Thyroid gland (tissue), 4 donors: ENCODE results near the gene PBX2. TPM values are rescaled to one million over a fixed set of nuclear protein-coding genes. Genes with fewer than 3 reads are reported as not detected.
"Not testable (repeated sequence)": the region's sequence is repeated elsewhere in the genome, so short reads cannot be mapped to it uniquely, and the experiment has no call there.

ENCODE experiments used
- DNase-seq, 2 donors: peaks; one replicate each; pipeline ENCODE4 v3.0.0-alpha.2; 2019
- H3K27ac ChIP-seq, 3 donors: fragments of 200-600 bp; sonication (generic); 1 replicate in 2 of 3; 2 replicates in 1 of 3; pipeline ENCODE4 v1.5.1; 2016 to 2019; ENCODE audit warnings: mild to moderate bottlenecking in 1 of 3, moderate library complexity in 1 of 3
- H3K27me3 ChIP-seq: fragments of 200-600 bp; sonication (generic); one replicate; pipeline ENCODE4 v1.5.1; 2019
- H3K36me3 ChIP-seq, 2 donors: fragments of 200-600 bp; sonication (generic); one replicate each; pipeline ENCODE4 v1.5.1; 2016 to 2019
- H3K4me1 ChIP-seq, 2 donors: fragments of 200-600 bp; sonication (generic); one replicate each; pipeline ENCODE4 v1.5.1; 2017 to 2019
- H3K4me3 ChIP-seq, 3 donors: fragments of 200-600 bp; sonication (generic); replicated peaks in 1 of 3; 1 replicate in 2 of 3; 2 replicates in 1 of 3; pipeline ENCODE4 v1.5.1; 2016; ENCODE audit warnings: mild to moderate bottlenecking in 1 of 3
- H3K9me3 ChIP-seq: fragments of 200-600 bp; sonication (generic); one replicate; pipeline ENCODE4 v1.5.1; 2017
- POLR2A ChIP-seq, 2 donors: fragments of 450-650 bp; IDR thresholded peaks; one replicate each; pipeline ENCODE4 v1.6.1; 2017; ENCODE audit warnings: antibody characterized with exemption in 2 of 2, mild to moderate bottlenecking in 2 of 2, moderate library complexity in 1 of 2
- WGBS, 2 donors: methylation state at CpG; one replicate each; pipeline ENCODE4 v1.1.5; 2017; 5-methylcytosine and 5-hydroxymethylcytosine counted together
- intact Hi-C: fragments of 100-400 bp; cut with DNase I; formaldehyde crosslinking; loops from one replicate; pipeline ENCODE4 v1.15.1; 2023
- total RNA-seq, 4 donors: library from RNA; depleted of rRNA; stranded (reverse); fragments of >200 nt; gene quantifications; one replicate each; pipeline ENCODE4 v1.2.3, GENCODE V29; 2016
- TF ChIP-seq, protein P1 (sequence below), 6 experiments: fragments of 200-600 bp in 3 of 6; fragments of 450-650 bp in 3 of 6; sonication (generic) in 3 of 6; IDR thresholded peaks; one replicate each; pipeline ENCODE4 v1.5.1; 2016 to 2019; ENCODE audit warnings: antibody characterized with exemption in 6 of 6, mild to moderate bottlenecking in 2 of 6, inconsistent platforms in 1 of 6, moderate library complexity in 1 of 6

PBX2 gene
- total RNA-seq, 4 donors from 2014 or later = 66.0 to 93.4 (median 74.2) TPM

DNA sequence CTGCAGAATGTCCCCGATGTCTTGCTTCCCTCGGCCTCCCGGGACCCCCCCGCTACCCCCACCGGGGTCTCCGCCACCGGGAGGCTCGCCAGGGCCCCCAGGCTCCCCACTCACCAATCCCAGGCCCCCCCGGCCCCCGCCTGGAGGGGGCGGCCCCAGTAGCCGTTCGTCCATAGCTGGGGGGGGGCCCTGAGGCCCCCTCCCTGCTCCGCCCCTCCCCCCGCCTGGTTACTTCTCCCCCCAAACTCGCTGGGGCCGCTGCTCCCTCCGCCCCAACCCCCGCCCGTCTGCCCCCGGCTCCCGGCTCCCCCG is 304 bp downstream of the PBX2 start:
- Histone ChIP-seq H3K4me3 (peak overlapping the region; percentile 27 to 64 (median 40)), H3K4me1 (peaks cover 24 to 60% of the 10 kb centered on the region in 2 donors), H3K27ac (peak overlapping the region; percentile 97 to 99 (median 98)), H3K9me3 (no peaks in the 10 kb centered on the region), H3K27me3 (no peaks in the 10 kb centered on the region), H3K36me3 (peaks cover 6 to 13% of the 10 kb centered on the region in 2 donors)
- intact Hi-C loops = no loop called here
- 20% methylated on average over 1 of the region's 23 CpGs; no CpG with 5 or more reads in 1 of the 2 donors for WGBS, 2 donors
- DNase-seq = no peak
- TF ChIP-seq, protein P1, sequence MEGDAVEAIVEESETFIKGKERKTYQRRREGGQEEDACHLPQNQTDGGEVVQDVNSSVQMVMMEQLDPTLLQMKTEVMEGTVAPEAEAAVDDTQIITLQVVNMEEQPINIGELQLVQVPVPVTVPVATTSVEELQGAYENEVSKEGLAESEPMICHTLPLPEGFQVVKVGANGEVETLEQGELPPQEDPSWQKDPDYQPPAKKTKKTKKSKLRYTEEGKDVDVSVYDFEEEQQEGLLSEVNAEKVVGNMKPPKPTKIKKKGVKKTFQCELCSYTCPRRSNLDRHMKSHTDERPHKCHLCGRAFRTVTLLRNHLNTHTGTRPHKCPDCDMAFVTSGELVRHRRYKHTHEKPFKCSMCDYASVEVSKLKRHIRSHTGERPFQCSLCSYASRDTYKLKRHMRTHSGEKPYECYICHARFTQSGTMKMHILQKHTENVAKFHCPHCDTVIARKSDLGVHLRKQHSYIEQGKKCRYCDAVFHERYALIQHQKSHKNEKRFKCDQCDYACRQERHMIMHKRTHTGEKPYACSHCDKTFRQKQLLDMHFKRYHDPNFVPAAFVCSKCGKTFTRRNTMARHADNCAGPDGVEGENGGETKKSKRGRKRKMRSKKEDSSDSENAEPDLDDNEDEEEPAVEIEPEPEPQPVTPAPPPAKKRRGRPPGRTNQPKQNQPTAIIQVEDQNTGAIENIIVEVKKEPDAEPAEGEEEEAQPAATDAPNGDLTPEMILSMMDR (IDR thresholded peaks at IDR 0.05) = no peak
- TF ChIP-seq POLR2A (IDR thresholded peaks at IDR 0.05) = no peak

DNA sequence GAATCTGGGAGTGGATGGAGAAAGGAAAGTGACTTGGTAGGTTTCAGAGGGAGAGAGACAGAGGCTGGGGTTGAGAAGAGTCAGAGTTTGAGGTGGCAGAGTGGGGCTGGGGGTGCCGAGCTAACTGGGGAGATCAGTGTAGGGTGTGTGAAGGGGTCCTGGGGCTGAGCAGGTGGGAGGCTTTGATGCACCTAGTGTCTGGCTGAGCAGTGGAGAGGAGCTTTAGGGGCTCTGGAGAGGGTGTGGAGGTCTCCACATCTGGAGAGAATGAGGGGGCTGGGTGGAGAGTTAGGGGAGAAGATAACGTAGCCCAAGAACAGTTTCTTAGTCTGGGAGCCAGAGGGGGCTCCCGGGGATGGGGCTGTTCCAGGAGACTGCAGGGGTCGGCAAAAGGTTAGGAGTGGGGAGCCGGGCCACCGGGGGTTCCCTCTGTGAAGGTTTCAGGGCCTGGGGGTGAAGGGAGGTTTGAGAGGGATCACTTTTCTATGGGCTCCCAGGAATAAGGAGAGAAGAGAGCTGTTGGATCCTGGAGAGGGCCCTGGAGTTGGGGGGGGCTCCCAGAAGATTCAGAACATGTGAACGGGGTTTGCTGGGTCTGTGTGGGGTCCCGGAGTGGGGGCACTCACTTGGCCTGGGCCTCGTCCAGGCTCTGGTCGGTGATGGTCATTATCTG is 797 bp downstream of the PBX2 start:
- 1 to 2% methylated on average over 7 to 10 of the region's 10 CpGs for WGBS, 2 donors
- TF ChIP-seq POLR2A (IDR thresholded peaks at IDR 0.05) = no peak
- TF ChIP-seq, protein P1 (IDR thresholded peaks at IDR 0.05) = no peak
- peaks cover 27 to 62% of the 10 kb centered on the region in 2 donors for H3K4me1 ChIP-seq
- H3K27ac ChIP-seq = peak overlapping the region; percentile 97 to 99 (median 98)
- intact Hi-C loops = no loop called here
- H3K36me3 ChIP-seq = peaks cover 6 to 13% of the 10 kb centered on the region in 2 donors
- no peaks in the 10 kb centered on the region for H3K27me3 ChIP-seq
- H3K4me3 ChIP-seq = peak overlapping the region; percentile 27 to 64 (median 40)
- H3K9me3 ChIP-seq = no peaks in the 10 kb centered on the region
- DNase-seq = peak in 1 of 2 donors; percentile 20

- Histone ChIP-seq H3K36me3 (peaks cover 6 to 13% of the 10 kb centered on the region in 2 donors), H3K4me3 (peak overlapping the region; percentile 27 to 64 (median 40)), H3K4me1 (peaks cover 32 to 68% of the 10 kb centered on the region in 2 donors), H3K9me3 (no peaks in the 10 kb centered on the region), H3K27me3 (no peaks in the 10 kb centered on the region), H3K27ac (peak overlapping the region; percentile 97 to 99 (median 98))
- DNase-seq = peak; percentile 22 to 27
- WGBS, 2 donors = 18 to 22% methylated on average over 8 to 13 of the region's 13 CpGs
- TF ChIP-seq, protein P1 (IDR thresholded peaks at IDR 0.05) = no peak
- no peak for TF ChIP-seq POLR2A (IDR thresholded peaks at IDR 0.05)
- intact Hi-C loops = no loop called here
These were observed 1.5 kb downstream of the PBX2 start for GRCh38 chr6:32188381-32189068.

GRCh38 chr6:32187725-32188380 is 2.1 kb downstream of the PBX2 start:
- H3K27ac ChIP-seq = peak overlapping the region; percentile 97 to 99 (median 98)
- H3K4me3 ChIP-seq = peak overlapping the region in 1 of 3 donors; percentile 64
- H3K27me3 ChIP-seq, H3K9me3 ChIP-seq, DNase-seq, intact Hi-C loops: not testable (repeated sequence)
- 62 to 76% methylated on average over 14 to 16 of the region's 18 CpGs for WGBS, 2 donors
- peaks cover 6 to 15% of the 10 kb centered on the region in 2 donors for H3K36me3 ChIP-seq
- H3K4me1 ChIP-seq = peaks cover 32 to 65% of the 10 kb centered on the region in 2 donors

DNA sequence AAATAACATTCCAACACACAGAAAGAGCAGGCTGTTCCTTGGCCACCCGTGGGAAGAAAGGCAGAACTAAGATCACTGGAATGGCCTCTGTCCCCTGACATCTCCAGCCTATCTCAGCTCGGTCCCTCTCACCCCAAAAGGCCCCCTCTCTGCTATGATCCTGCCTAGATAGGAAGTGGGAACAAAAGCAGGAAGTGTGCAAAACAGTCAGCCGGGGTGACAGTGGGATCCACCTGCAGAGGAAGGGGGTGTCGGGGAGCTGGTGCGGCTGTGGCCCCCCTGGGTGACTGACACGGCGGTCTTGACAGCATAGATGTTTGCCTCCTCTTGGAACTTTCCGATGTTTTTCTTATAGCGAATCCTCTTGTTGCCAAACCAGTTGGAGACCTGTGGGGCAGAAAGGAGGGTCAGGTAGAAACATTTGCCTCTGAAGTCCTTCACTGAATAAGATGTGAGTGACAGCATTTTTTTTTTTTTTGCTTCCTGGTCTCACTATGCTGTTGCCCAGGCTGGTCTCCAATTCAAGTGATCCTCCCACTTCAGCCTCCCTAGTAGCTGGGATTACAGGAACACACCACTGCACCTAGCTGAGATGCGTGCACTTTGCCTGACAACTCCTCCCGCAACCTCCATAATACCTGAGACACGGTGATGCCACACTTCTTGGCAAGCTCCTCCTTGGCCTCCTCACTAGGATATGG is 2.8 kb downstream of the PBX2 start:
- intact Hi-C loops = no loop called here
- Histone ChIP-seq H3K27me3 (no peaks in the 10 kb centered on the region), H3K4me3 (no peak overlapping the region), H3K27ac (peak overlapping the region in 2 of 3 donors; percentile 85 to 88), H3K4me1 (peaks cover 32 to 58% of the 10 kb centered on the region in 2 donors), H3K9me3 (no peaks in the 10 kb centered on the region), H3K36me3 (peaks cover 6 to 20% of the 10 kb centered on the region in 2 donors)
- DNase-seq = no peak
- WGBS, 2 donors = 64 to 73% methylated on average over 12 of the region's 12 CpGs
- TF ChIP-seq, protein P1 (IDR thresholded peaks at IDR 0.05) = no peak
- TF ChIP-seq POLR2A (IDR thresholded peaks at IDR 0.05) = no peak

DNA sequence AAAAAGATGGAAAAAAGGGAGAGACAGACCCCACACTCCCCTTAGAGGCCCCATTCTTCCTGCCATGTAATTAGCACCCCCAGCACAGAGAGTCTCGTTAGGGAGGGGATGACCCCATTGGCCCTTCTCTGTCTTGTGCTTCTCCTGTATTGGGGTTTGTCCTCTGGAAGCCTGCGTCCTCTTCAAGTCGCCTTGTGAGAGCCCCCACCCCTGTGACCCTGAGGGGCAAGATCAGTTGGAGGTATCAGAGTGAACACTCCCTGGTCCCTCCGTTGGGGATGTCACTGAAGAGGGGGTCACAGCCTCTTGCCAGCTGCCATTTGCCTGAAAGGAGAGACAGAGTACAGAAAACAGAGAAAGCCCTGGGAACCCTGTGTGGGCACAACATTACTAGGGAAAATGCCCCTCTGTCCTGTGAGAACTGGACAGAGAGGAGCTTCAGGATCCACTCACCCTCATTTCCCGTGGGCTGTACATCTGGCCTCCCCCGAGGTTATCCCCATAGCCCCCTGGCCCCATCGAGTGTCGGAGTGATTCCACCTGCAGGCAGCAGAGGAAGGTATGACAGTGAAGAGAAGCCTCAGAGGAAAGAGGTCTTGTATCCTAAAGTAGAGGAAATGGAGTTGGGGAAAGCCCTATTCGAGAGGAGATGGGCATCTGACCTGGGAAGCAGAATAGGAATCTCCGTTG is 3.7 kb downstream of the PBX2 start:
- H3K27me3 ChIP-seq, DNase-seq, intact Hi-C loops, H3K9me3 ChIP-seq, H3K4me3 ChIP-seq: not testable (repeated sequence)
- 72 to 79% methylated on average over 10 of the region's 10 CpGs for WGBS, 2 donors
- Histone ChIP-seq H3K4me1 (peaks cover 32 to 57% of the 10 kb centered on the region in 2 donors), H3K27ac (peak overlapping the region; percentile 85 to 88 (median 88)), H3K36me3 (peaks cover 8 to 22% of the 10 kb centered on the region in 2 donors)
